HEK293 (cell line): ENCODE data around the gene DCHS2.

Source experiments
- CTCF ChIP-seq: fragments of 450-650 bp; formaldehyde crosslinking; IDR thresholded peaks from 2 replicates; pipeline ENCODE4 v1.5.1; 2016; ENCODE audit warnings: missing biosample characterization, missing genetic modification characterization
- MZF1 ChIP-seq: fragments of 450-650 bp; formaldehyde crosslinking; IDR thresholded peaks from 2 replicates; pipeline ENCODE4 v1.5.1; 2017; ENCODE audit warnings: missing biosample characterization, missing genetic modification characterization, borderline replicate concordance
- ZNF426 ChIP-seq: fragments of 450-650 bp; formaldehyde crosslinking; IDR thresholded peaks from 2 replicates; pipeline ENCODE4 v1.5.1; 2017; ENCODE audit warnings: missing biosample characterization, missing genetic modification characterization, mild to moderate bottlenecking, inconsistent platforms, moderate library complexity
- ZNF629 ChIP-seq: fragments of 450-650 bp; formaldehyde crosslinking; IDR thresholded peaks from 2 replicates; pipeline ENCODE4 v1.5.1; 2017; ENCODE audit warnings: missing biosample characterization, missing genetic modification characterization
- ZNF692 ChIP-seq: fragments of 450-650 bp; formaldehyde crosslinking; IDR thresholded peaks from 2 replicates; pipeline ENCODE4 v1.5.1; 2016; ENCODE audit warnings: missing biosample characterization, missing genetic modification characterization
- ZNF747 ChIP-seq: fragments of 450-650 bp; formaldehyde crosslinking; IDR thresholded peaks from 2 replicates; pipeline ENCODE4 v1.5.1; 2016; ENCODE audit warnings: missing biosample characterization, missing genetic modification characterization

- TF ChIP-seq ZNF629 (tag by site-specific recombination) (no peak), CTCF (tag by site-specific recombination) (no peak), ZNF747 (tag by site-specific recombination) (no peak), MZF1 (tag by site-specific recombination) (no peak), ZNF692 (tag by site-specific recombination) (no peak), ZNF426 (tag by site-specific recombination) (no peak)
Observed at GRCh38 chr4:154516318-154517029, 24.9 kb upstream of the DCHS2 start.
